Measurements from ENCODE around the gene HSD17B3.
"Not testable (repeated sequence)": the region's sequence is repeated elsewhere in the genome, so short reads cannot be mapped to it uniquely, and the experiment has no call there.

HSD17B3 gene

DNA sequence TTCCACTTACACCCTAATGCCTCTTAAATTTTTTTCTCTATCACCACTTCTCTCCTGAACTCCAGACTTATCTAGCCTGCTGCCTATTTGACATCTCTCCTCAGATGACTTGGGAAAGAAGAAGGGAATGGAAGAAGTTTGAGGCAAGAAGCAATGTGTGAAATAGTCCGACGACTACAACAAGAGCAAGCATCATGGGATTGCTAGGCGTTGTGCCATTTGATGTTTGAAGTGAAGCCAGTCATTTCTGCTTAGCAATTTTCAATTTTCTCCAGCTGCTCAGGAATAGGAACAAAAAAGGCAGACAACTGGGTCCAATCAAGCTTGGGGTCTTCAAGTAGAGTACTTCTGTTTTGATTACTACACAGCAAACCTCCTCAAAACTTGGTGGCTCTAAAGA, 106.4 kb downstream of the HSD17B3 start:
- no peak for DNase-seq (ENCODE audit: low read depth, low spot score)

DNA sequence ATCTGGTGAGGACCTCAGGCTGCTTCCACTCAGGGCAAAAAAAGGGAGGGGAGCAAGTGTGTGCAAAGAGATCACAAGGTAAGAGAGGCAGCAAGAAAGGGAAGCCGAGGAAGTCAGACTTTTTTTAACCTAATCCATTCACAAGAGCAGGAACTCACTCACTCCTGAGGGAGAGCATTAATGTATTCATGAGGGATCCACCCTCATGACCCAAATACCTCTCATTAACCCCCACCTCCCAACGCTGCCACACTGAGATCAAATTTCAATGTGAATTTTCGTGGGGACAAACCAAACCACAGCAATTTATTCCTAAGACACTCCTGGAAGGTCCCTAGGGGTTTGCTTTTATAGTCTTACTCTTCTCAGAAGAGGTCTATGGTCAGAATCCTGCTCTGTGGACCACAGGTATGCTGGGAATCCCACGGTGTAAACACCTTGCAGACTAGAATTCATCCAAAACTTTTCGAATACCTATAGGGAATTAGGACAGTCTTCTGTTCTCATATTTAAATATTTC, 108.7 kb downstream of the HSD17B3 start:
- no peak for DNase-seq (ENCODE audit: low read depth, low spot score)

- no peak for DNase-seq (ENCODE audit: low read depth, low spot score)
Measured at GRCh38 chr9:96192710-96193109, 109.3 kb downstream of the HSD17B3 start.

- no peak for DNase-seq (ENCODE audit: low read depth, low spot score)
Measured at GRCh38 chr9:96189995-96190394, 112.0 kb downstream of the HSD17B3 start.

DNA sequence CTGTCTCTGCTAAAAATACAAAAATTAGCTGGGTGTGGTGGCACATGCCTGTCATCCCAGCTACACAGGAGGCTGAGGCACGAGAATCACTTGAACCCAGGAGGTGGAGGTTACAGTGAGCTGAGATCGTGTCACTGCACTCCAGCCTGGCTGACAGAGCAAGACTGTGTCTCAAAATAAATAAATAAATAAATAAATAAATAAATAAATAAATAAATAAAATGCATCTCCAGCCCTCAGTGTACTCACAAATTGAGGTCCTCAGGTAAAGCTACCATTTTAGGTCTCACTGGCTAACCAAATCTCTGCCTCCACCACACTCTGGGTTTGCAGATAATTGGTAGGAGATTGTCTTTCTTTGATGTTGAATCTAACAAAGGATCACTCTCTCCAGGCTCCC, 112.4 kb downstream of the HSD17B3 start:
- DNase-seq (ENCODE audit: low read depth, low spot score), result not testable (repeated sequence)

GRCh38 chr9:96188571-96188970, 113.4 kb downstream of the HSD17B3 start:
- DNase-seq (ENCODE audit: low read depth, low spot score), result no peak

- no peak for DNase-seq (ENCODE audit: low read depth, low spot score)
Measured at GRCh38 chr9:96187151-96187555, 114.8 kb downstream of the HSD17B3 start.

DNA sequence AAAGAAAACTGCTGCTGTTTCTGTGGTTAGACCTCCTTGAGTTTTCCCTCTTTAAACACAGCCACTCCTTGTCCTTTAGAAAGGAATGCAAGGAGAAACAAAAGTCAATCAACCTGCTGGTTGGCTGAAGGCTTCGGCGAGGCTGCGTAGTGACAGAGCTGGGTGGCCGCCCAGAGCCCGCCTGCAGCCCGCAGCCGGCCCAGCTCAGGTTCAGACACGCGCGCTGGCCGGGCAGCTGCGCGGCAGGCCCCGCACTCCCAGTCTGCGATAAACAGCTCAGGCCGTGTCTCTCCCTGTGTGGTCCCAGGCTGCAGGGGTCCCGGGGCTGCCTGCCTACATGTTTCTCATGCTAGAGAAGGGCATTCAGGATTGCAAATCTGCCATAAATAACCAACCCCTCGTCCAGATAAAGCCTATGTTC, 115.4 kb downstream of the HSD17B3 start:
- DNase-seq (ENCODE audit: low read depth, low spot score), result no peak

DNA sequence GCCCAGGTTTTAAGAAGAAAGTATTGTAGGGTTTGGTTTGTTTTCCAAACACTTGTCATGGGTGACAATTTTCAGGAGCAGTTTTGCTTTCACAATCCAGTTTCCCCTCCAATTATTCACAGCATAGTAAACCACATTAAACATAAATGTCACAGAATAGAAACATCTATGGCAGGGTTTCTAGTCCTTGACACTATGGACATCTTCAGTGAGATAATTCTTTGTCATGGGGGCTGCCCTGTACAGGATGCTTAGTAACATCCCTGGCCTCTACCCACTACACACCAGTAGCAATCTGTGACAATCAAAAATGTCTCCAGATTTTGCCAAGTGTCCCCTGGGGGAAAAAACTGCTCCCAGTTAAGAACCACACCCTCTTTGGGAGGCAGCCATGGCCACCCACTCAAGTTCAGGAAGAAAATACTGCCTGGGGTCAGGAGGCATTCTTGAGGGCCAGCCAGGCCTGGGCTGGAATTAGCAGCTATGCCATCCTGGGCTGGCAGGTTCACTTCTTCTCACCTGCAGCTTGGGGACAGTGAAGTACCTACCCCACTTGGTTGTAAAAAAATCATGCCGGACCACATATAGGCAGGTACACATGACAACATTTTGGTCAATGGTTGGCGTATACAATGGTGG, 116.3 kb downstream of the HSD17B3 start:
- DNase-seq (ENCODE audit: low read depth, low spot score), result no peak

All from activated naive CD8-positive, alpha-beta T cell treated with anti-CD3 and anti-CD28 coated beads, Interleukin-2, amount 50 U/mL, for 16 hours (primary cell).